Erythroblast (primary cell): ENCODE data around the gene KLF9.
A peak's percentile ranks its signal among the peaks of the same experiment; 100 is the strongest.

Experiments used
- DNase-seq, 2 experiments: peaks; one replicate each; lab custom pipeline; 2025; lab: John Stamatoyannopoulos, UW
- GATA1 ChIP-seq: IDR thresholded peaks from 2 replicates; pipeline ENCODE4 v1.6.1; 2011; ENCODE audit warnings: low read depth, mild to moderate bottlenecking, control low read depth, low read length, moderate library complexity
- POLR2A ChIP-seq: IDR thresholded peaks from 2 replicates; pipeline ENCODE4 v1.6.1; 2011; ENCODE audit warnings: mild to moderate bottlenecking, low read length

The KLF9 gene

DNA sequence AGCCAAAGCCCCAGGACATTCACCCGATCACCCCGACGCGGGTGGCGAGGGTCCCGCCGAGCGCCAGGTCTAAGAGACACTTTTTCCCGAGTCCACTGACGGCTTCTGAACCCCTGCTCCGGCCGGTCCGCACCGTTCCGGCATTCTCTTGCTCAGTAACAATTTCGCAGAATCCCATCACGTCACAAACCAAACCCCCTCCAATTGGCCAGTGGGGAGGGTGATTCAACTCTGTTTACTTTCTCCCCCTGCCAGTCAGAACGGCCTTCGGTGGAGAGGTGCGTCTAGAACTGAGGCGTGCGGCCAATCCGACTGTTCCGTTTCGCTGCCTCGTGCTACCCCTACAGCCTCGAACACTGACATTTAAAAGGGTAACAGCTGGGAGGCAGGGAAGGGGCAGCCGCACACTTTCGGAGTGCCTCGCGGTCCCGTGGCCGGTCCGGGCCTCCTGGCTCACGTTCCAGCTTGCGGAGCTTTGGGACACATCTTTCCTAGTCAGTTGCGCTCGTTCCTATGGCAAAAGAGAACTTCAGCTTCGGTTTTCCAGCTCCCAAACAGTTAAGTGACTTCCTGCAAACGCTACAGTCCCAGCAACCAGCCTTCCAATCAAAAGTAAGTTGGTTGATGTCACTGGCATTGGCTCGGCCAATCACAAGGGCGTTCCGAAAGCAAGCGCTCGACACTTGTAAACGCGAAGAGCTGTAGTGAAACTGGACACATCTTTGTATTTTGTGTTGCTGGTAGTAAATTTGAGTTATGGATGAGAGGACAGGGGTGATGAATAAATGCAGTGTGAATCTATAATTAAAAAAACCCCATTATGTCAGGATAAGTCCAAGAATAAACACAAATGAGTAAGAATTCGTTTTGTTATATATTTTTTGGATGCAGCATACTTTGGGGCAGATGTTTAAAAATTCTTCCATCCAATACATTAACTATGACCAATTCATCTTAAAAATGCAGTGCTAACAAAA is at the start of gene KLF9:
KLF9 (minus strand) TSS at position 859 of the 977 bp plus-strand sequence. CDS start 1,294 bp downstream, outside the sequence.
- DNase-seq = peak; percentile 92 to 95
- TF ChIP-seq GATA1 (no peak), POLR2A (peak; percentile 98)

DNA sequence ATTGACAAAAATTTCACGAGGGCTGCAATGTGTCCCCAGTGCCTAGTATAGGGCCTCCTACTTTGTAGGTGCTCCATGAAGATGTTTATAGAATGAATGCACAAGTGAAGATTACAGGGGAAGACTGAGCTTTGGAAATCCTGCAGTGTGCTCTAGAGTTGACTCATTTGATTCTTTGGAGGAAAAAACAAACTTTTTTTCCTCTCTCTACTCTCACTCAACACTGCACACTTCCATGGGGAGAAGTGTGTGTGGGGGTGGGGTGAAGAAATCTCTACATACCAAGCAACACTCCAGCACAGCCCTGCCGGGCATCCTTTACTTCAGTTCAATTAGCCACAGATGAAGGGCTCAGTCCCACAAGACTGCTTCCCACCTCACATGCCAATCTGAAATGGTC is 49.4 kb upstream of the KLF9 start:
- no peak for DNase-seq
- TF ChIP-seq GATA1 (no peak), POLR2A (no peak)

DNA sequence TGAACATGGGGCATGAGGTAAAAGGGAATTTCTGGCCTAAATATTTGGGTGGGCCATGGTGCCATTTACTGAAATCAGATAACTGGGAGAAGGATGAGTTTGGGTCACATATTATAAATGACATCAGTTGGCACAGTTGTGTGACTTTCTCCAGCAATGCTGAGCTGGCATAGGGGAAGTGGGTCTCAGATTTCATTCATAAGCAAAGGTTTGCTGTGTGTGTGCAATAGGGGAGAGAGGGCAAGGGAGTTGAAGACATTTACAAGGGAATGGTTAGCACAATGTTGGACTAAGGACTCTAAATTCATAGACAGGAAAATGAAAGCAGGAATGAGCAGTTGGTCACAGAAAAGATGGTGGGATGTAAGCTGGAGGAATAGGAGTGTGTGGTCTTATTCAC is 47.8 kb upstream of the KLF9 start:
- DNase-seq = no peak
- TF ChIP-seq GATA1 (no peak), POLR2A (no peak)

DNA sequence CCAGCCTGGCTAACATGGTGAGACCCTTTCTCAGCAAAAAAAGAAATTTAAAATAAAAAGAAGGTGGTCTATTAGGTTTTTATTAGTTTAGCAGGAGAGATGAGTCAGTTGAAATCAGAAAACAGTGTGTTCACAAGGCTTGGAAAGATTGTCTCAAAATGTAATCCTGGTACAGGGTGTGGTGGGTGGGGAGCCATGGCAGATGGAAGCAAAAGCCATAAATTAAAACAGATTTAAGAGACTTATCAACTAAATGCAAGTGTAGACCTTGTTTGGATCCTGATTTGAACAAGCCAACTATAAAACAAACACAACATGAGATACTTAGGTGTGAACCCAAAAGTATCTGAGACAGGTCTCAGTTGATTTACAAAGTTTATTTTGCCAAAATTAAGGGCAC is 42.8 kb upstream of the KLF9 start:
- no peak for DNase-seq
- TF ChIP-seq GATA1 (no peak), POLR2A (no peak)

DNA sequence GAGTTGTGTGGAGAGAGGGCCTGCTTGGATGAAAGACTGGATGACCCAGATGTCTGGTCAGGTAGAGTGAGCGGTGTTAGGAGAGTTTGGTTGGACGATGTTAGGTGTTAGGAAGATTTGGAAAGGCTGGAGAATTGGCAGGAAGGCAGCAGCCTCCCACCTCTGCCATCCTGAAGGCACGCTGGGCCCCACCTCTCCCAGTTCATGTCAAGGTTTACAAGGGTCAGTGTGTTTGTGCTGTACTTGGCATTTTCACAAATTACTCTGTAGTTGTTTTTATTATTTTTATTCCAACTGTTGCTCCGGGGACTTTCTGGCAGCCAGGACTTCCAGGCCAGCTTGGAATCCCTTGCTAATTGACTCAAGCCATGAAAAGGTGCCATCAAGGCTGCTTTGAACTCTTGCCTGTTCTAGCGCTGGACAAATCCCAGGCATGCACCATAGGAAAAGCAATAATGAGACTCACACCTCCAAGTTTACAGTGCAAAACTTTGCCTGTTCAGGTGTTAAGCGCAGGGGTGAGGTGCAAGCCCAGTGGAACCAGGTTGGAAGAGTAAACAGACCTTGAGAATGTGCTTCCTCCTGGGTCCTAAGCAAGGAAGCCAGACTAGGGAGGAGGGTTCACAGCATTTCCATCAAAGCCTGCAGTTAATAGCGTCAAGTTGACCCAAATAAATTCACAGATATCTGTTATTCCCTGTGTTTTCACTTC is 41.7 kb upstream of the KLF9 start:
- no peak for DNase-seq
- TF ChIP-seq POLR2A (no peak), GATA1 (no peak)

DNA sequence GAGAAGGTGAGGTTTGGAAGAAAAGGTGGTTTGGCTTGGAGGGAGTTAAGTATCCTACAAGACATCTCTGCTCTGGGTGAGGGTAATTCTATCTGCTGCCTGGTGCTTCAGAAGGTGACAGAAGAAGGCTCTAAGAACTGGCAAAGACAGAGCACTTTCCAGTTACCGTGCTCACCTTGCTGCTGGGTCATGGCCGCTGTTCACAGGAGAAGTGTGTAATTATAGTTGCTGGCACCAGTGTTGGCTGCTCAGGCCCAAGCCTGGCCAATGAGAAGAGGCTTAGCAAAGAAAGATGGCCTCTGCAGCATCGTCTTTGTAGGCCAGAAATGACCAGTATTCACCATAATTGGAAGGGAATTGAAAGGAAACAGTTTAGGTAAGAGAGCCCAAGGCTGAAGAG is 37.9 kb upstream of the KLF9 start:
- no peak for DNase-seq
- TF ChIP-seq GATA1 = no peak
- no peak for TF ChIP-seq POLR2A

DNA sequence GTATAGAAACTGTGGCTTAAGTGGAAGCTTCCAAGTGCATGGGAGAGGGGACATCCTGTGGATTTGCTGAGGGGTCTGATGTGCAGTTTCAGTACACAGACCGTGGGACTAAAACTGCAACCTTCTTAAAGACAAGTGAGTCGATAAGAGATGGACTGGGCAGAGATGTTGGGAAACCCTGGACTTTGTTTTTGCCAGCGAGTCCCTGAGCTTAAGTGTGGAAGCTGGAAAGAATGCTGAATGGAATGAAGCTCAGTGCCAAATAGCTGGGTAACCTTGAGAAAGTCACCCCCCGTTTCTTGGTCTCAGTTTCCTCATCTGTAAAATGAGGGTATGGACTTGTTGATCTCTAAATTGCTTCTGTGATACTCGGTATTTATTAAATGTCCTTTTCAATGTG is 37.3 kb upstream of the KLF9 start:
- TF ChIP-seq POLR2A (no peak), GATA1 (no peak)
- no peak for DNase-seq

DNA sequence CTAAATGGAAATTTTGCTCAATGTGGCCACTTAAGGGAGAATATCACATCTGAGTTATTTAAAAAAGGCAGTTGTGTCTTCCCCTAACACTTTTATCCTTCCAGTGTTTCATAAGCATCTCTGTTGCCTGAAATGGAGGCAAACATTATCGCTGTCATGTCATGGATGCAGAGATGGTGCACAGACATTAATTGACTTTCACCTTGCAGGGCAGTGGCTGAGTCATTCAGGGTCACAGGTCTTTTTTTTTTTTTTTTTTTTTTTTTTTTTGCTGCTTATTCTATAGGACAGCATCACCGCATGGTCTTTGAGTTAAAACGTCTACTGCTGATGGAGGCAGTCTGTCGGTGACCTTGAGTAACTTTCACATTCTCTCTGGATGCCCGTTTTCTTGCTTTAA is 36.3 kb upstream of the KLF9 start:
- TF ChIP-seq GATA1 = no peak
- no peak for TF ChIP-seq POLR2A

DNA sequence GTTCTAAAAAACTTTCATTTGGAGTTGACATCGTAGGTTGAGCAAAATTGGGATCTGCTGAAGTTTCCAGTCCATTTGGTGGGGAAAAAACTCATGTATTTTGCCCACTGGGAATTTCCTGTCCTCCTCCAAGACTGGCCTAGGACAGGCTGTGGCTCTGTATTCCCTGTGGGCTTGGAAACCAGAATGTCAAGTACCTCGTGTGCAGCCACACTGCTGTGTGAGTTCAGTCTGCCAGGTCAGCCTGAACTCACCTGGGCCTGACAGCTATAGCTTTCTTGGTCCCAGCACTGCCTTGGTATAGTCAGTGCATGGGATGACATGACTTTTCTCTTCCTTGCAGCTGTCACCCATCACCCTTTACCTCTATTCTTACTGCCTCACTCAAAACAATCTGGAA is 35.0 kb upstream of the KLF9 start:
- no peak for DNase-seq
- TF ChIP-seq POLR2A (no peak), GATA1 (no peak)

More for the DNA sequence above, 36.3 kb upstream of the KLF9 start:
- DNase-seq = no peak

DNA sequence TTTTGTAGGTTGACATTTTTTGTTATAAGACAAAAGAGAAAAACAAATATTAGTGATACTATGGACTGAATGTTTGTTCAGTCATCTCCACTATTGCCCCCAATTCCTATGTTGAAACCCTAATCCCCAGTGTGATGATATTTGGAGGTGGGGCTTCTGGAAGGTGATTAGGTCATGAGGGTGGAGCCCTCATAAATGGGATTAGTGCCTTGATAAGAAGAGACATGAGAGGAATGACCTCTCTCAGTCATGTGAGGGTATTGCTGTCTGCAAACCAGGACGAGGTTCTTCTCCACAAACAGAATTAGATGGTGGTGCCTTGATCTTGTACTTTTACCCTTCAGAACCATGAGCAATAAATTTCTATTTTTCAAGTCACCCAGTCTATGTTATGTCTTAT is 34.5 kb upstream of the KLF9 start:
- DNase-seq = peak in 1 of 2 experiments; percentile 39
- no peak for TF ChIP-seq GATA1
- TF ChIP-seq POLR2A = no peak

DNA sequence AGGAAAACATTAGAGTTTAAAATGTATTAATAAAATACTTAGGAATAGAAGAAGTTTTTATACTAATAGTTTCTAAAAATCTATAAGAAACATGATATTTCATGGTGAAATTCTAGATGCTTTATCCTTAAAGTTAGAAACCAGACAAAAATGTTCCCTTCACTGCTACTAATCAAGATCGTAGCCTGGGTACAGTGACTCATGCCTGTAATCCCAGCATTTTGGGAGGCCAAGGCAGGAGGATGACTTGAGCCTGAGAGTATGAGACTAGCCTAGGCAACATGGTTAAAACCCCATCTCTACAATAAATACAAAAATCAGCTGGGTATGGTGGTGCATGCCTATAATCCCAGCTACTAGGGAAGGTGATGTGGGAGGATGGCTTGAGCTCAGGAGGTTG is 30.4 kb upstream of the KLF9 start:
- TF ChIP-seq POLR2A (no peak), GATA1 (no peak)
- peak in 1 of 2 experiments; percentile 25 for DNase-seq

DNA sequence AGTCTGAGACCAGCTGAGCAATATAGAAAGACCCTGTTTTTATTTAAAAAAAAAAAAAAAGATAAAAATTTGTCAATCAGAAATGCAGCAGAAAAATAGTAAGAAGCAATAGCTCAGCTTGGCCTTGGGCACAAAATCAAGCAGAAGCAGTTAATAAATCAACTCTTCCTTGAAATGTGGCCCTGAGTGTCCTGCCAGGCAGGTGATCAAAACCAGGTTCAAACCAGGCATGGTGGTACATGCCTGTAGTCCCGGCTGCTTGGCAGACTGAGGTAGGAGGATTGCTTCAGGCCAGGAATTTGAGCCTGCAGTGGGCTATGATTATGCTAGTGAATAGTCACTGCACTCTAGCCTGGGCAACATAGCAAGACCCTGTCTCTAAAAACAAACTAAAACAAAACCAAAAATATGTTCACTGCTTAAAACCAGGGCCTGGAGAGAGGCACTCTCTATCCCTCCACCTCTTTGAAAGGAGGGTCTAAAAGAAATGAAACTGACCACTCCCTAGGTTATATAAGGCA is 27.9 kb upstream of the KLF9 start:
- TF ChIP-seq POLR2A (no peak), GATA1 (no peak)
- no peak for DNase-seq

DNA sequence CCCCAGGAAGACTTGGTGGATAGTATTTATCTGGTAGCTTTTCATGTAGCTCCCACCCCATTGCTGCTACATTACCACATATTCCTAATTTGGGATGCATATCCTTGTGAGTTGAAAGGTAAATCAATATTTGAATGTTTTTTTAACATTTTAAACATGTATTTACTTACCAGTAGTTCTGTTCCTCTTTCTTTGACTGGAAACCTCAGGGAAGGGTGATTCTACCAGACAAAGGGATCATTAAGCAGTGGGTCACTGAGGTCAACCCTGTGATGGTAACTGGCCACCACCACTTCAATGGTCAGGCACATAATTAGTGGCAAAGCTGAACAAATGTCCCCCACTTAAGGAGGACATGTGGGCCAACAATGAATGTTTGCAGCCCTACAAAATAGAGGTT is 27.2 kb upstream of the KLF9 start:
- DNase-seq = no peak
- TF ChIP-seq POLR2A (no peak), GATA1 (no peak)
